C4-2B (cell line): ENCODE results near the gene TEAD4.

Experiments used
- CTCF ChIP-seq: fragments of 450-650 bp; conservative IDR thresholded peaks from 2 replicates; pipeline ENCODE4 v1.5.1; 2017; ENCODE audit warnings: mild to moderate bottlenecking
- ZFX ChIP-seq: fragments of 450-650 bp; IDR thresholded peaks from 2 replicates; pipeline ENCODE4 v1.6.1; 2017

- TF ChIP-seq CTCF (no peak), ZFX (no peak)
Measured at GRCh38 chr12:3055026-3055703, 96.0 kb downstream of the TEAD4 start.
